Measurements from ENCODE around the gene PHACTR4. TPM values are rescaled to one million over a fixed set of nuclear protein-coding genes. Genes with fewer than 3 reads are reported as not detected.

Gene PHACTR4
- total and polyA plus RNA-seq, 2 of the 8 experiments (the other 6 are each of a cell fraction or from before 2014, with no cell fraction given), result 23.7 to 57.8 TPM

- TF ChIP-seq CHD7 (IDR thresholded peaks at IDR 0.05; ENCODE audit: insufficient replicate concordance, low read length), result no peak
- TF ChIP-seq TAF7 (optimal IDR thresholded peaks at IDR 0.05; ENCODE audit: borderline replicate concordance, low read depth, low read length), result no peak
- TF ChIP-seq GTF2F1 (IDR thresholded peaks at IDR 0.05; ENCODE audit: borderline replicate concordance, low read depth, low read length), result no peak
Measured at GRCh38 chr1:28545246-28545628, 175.7 kb downstream of the PHACTR4 start (continued).

All from H1 (cell line).